DMS114 treated with DMSO at 0.1 percent for 48 hours (cell line): ENCODE data around the gene MAST4.

Experiments used
- DNase-seq: peaks from one replicate; lab custom pipeline; 2025; ENCODE audit not compliant: unreplicated experiment; lab: John Stamatoyannopoulos, UW

The MAST4 gene

GRCh38 chr5:66896171-66896570, 300.0 kb downstream of the MAST4 start:
- no peak for DNase-seq

DNA sequence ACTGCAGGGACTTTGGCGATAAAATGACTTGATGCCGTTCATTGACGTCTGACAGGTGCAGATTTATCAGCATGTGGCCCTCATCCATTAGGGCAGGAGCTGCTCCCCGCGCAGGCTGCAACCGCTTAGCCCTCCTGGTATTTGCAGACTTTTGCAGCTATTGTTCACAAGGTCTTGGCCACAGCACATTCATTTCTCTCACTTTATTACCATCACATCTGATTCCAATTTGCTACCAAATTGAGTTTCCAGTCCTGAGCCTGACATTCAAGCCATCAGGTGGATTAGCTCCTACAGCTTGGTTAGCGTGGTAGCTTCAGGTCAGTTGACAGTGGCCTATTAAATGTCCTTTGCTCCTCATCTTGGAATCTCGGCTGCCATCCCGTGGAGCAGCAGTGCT, 301.2 kb downstream of the MAST4 start:
- no peak for DNase-seq

DNA sequence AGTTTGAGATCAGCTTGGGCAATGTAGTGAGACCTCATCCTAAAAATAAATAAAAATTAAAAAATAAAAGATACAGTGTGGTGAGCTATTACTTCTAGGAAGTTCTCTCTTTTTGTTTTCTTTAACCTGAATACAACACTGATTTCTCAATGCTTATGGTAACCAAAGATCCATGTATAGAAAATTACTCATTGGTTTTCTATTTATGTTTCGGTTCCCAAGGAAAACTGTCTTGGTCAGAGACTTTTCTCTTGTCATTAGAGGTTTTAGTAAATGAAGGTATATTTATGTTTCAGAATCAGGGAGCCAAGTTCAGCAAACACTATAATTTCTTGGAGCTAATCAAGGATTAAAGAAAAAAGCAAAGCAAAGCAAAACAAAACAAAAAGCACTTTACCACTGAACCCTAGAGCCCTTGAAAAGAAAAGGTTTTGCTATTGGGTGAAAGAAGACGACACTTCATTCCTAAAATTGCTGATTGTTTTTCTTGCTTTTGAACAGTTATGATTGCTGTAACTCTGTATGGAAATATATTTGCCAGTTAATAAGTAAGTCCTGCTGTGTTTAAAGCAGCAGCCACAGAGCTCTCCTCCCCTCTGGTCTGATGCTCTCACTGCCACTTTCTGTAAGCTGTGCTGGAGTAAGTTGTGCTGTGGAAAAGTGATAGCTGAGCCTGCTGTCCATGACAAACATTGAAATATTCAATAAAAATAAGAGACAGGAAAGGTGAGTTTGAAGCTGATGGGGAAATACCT, 302.2 kb downstream of the MAST4 start:
- no peak for DNase-seq

- no peak for DNase-seq
These were observed 307.0 kb downstream of the MAST4 start for GRCh38 chr5:66903218-66903617.

DNA sequence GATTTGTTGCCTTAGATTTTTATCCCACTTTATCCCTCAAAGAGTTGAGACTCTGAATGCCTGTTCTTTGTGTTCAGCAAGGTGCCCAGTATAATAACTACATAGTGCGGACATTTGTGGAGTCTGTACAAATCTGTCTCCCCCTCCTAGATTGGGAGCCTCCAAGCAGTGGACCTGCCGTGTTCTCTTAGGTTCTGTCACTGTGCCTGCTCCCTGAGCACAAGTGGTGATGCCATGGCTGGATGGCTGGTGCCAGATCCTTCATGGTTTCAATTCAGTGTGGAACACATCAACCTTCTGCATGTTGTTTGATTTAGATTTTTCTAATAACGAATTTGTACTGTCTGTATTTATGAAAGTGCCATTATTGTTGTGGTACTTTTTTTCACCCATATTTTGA, 307.5 kb downstream of the MAST4 start:
- DNase-seq: no peak

GRCh38 chr5:66904189-66904588, 308.0 kb downstream of the MAST4 start:
- DNase-seq: no peak

DNA sequence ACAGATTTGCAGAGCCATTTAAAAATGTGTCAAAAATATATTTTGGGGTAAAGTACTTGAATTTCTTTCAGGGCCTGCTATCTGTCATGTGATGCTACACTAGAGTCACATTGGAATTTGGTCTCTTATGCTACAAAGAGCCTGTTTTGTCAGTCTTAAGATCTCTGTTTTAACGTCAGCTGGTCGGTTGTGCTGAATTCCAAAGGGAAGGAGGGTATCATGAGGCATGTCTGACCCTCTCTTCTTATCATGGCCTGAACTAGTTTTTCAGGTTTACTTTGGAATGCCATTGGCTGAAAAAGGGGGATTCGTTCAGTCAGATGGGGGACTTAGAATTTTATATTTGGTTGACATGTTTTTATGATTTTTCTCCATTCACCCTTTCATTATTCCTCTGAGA, 309.8 kb downstream of the MAST4 start:
- no peak for DNase-seq

DNA sequence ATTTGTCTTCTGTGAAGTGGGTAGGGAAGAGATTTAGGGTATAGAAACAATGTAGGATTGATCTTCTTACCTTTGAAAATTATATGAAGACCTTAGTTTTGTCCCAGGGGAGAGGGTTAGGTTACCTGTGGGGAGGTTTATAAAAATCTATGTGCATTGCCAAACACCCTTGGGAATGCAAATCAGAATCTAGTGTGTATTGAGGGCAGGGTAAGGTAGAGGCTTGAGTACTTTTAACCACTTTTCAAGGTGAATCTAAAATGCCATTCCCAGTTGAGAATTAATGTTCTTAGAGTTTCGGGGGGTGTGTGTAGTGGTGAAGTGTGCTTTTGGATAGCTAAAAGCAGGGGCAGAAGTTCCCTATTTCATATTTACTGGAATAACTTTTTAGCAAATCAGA, 312.0 kb downstream of the MAST4 start:
- no peak for DNase-seq

- DNase-seq: no peak
These were observed 313.2 kb downstream of the MAST4 start for GRCh38 chr5:66909364-66909763.

- no peak for DNase-seq
These were observed 316.6 kb downstream of the MAST4 start for GRCh38 chr5:66912787-66913186.

DNA sequence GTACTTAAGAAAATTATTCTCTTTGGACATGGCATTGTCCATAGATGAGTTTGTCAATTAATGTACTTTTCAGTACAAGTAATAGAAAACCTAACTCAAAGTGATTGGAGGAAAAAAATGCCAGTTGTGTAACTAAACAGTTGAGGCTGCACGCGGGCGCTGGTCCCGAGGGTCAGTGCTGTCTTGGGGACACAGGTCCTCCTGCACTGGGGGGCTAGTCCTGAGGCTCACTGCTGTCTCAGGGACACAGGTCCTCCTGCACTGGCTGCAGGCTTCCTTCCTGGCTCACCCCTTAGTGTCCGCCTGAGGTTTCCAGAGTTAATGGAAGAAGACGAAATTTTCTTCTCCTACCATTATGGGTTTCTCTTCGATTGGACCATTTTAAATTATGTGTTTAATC, 319.3 kb downstream of the MAST4 start:
- no peak for DNase-seq

DNA sequence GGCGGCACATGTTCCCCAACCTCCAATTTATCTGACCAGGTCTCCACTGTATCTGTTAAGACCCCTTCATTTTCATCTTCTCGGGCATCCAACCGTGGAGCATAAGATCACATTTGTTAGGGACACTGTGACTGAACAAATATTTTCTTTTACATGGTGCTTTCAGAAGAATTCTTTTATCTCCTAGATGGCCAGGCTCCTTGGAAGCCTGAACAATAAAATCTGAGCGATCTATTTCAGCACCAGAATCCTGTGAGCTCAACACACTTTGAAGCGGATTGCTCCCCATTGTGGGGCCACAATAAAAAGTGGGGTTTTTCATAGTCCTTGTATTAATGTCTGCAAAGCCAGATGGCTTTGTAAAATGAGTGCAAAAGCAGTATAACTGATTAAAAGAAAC, 326.7 kb downstream of the MAST4 start:
- no peak for DNase-seq

- no peak for DNase-seq
These were observed 327.3 kb downstream of the MAST4 start for GRCh38 chr5:66923457-66923856.

GRCh38 chr5:66923922-66924321, 327.7 kb downstream of the MAST4 start:
- DNase-seq: no peak

GRCh38 chr5:66927140-66927539, 330.9 kb downstream of the MAST4 start:
- no peak for DNase-seq

- DNase-seq: no peak
These were observed 333.1 kb downstream of the MAST4 start for GRCh38 chr5:66929281-66929680.

- DNase-seq: no peak
These were observed 333.8 kb downstream of the MAST4 start for GRCh38 chr5:66929995-66930394.

- no peak for DNase-seq
These were observed 335.5 kb downstream of the MAST4 start for GRCh38 chr5:66931651-66932050.

- no peak for DNase-seq
These were observed 336.3 kb downstream of the MAST4 start for GRCh38 chr5:66932457-66932856.

DNA sequence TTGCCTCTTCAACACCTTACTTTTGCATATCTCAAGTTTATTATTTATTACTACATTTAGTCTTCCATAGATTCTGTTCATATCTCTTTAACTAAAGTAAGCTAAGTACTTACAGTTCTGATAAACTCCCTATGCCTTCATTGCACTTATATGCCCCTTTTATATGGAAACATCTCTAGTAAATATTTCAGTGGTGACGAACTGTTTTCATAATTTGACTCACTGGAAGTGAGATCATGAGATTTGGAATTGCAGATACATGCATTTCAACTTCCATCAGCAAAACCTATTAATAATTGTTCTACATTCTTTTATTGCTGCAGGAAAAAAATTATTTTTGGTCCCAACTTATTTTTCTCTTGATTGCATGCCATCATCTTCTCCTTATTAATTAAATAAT, 336.9 kb downstream of the MAST4 start:
- DNase-seq: no peak

DNA sequence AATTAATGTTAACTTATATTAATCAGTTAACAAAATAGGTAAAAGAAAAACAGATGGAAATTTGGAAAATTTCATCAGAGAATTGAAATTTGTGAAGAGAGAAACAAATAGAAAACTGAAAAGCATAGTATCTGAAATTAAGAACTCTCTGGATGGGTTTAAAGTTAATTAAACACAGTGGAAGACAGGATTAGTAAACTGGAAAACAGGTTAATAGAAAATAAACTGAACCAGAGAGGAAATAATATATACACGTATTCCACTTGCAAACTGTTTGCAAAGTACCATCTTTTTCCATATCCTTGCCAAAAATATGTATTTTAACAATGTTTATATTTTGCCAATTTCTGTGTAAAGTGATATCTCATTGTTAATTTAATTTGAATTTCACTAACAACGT, 342.9 kb downstream of the MAST4 start:
- DNase-seq: no peak

- DNase-seq: no peak
These were observed 349.5 kb downstream of the MAST4 start for GRCh38 chr5:66945389-66946349.
